Stimulated activated CD8-positive, alpha-beta memory T cell treated with anti-CD3 and anti-CD28 coated beads, Interleukin-2, amount 100 ng/mL, for 48 hours (primary cell): Measurements from ENCODE around the gene STYXL1.

Experiments used
- DNase-seq, 2 donors: peaks; one replicate each; pipeline ENCODE4 v3.0.0-alpha.2; 2020; ENCODE audit warnings: low read depth in 2 of 2

The STYXL1 gene

GRCh38 chr7:75979759-75980429 is 67.9 kb downstream of the STYXL1 start:
- no peak for DNase-seq

- DNase-seq: no peak
These were observed 70.1 kb downstream of the STYXL1 start for GRCh38 chr7:75977743-75978142.

GRCh38 chr7:75971961-75972763 is 75.6 kb downstream of the STYXL1 start:
- no peak for DNase-seq

- DNase-seq: no peak
These were observed 76.4 kb downstream of the STYXL1 start for GRCh38 chr7:75971309-75971960.

GRCh38 chr7:75969704-75970498 is 77.9 kb downstream of the STYXL1 start:
- DNase-seq: no peak

- DNase-seq: no peak
These were observed 78.6 kb downstream of the STYXL1 start for GRCh38 chr7:75969182-75969581.

- DNase-seq: no peak
These were observed 79.2 kb downstream of the STYXL1 start for GRCh38 chr7:75968561-75969001.

GRCh38 chr7:75968012-75968411 is 79.8 kb downstream of the STYXL1 start:
- DNase-seq: no peak

GRCh38 chr7:75967487-75967997 is 80.3 kb downstream of the STYXL1 start:
- no peak for DNase-seq

- DNase-seq: no peak
These were observed 80.7 kb downstream of the STYXL1 start for GRCh38 chr7:75967055-75967454.

GRCh38 chr7:75966190-75966961 is 81.4 kb downstream of the STYXL1 start:
- no peak for DNase-seq

GRCh38 chr7:75965617-75966016 is 82.2 kb downstream of the STYXL1 start:
- DNase-seq: no peak

GRCh38 chr7:75963381-75963995 is 84.3 kb downstream of the STYXL1 start:
- DNase-seq: no peak

GRCh38 chr7:75962607-75963380 is 85.0 kb downstream of the STYXL1 start:
- no peak for DNase-seq

- no peak for DNase-seq
These were observed 86.6 kb downstream of the STYXL1 start for GRCh38 chr7:75961218-75961617.

- no peak for DNase-seq
These were observed 87.4 kb downstream of the STYXL1 start for GRCh38 chr7:75960372-75960771.

GRCh38 chr7:75958802-75959543 is 88.8 kb downstream of the STYXL1 start:
- no peak for DNase-seq

GRCh38 chr7:75957021-75957736 is 90.6 kb downstream of the STYXL1 start:
- no peak for DNase-seq
